Endothelial cell of umbilical vein (primary cell): ENCODE data around the gene EHMT1.

ENCODE experiments used
- EZH2 ChIP-seq: IDR thresholded peaks from 2 replicates; pipeline ENCODE4 v1.6.1; 2012; ENCODE audit warnings: borderline replicate concordance, low read depth, mild to moderate bottlenecking, moderate library complexity, low read length, inconsistent platforms; ENCODE audit not compliant: severe bottlenecking
- FOS ChIP-seq: IDR thresholded peaks from 2 replicates; pipeline ENCODE4 v1.6.1; 2011; ENCODE audit warnings: mild to moderate bottlenecking, low read length, moderate library complexity, borderline replicate concordance; ENCODE audit not compliant: insufficient read depth
- MYC ChIP-seq: IDR thresholded peaks from one replicate; pipeline ENCODE4 v1.6.1; 2011; ENCODE audit warnings: mild to moderate bottlenecking, low read depth, low read length
- TF ChIP-seq, protein P1 (sequence below), 2 donors: IDR thresholded peaks; 1 replicate in 1 of 2; 2 replicates in 1 of 2; pipeline ENCODE4 v1.5.1; 2011; ENCODE audit warnings: low read length in 2 of 2, mild to moderate bottlenecking in 2 of 2, moderate library complexity in 2 of 2, control low read depth in 1 of 2, inconsistent platforms in 1 of 2, low read depth in 1 of 2; ENCODE audit not compliant: insufficient read depth in 1 of 2; ENCODE audit errors: extremely low read depth in 1 of 2
- TF ChIP-seq, protein P2 (sequence below): IDR thresholded peaks from 2 replicates; pipeline ENCODE4 v1.6.1; 2011; ENCODE audit not compliant: insufficient read depth, insufficient read length

GRCh38 chr9:137688261-137688660 lies 69.5 kb downstream of the EHMT1 start:
- TF ChIP-seq, protein P1, sequence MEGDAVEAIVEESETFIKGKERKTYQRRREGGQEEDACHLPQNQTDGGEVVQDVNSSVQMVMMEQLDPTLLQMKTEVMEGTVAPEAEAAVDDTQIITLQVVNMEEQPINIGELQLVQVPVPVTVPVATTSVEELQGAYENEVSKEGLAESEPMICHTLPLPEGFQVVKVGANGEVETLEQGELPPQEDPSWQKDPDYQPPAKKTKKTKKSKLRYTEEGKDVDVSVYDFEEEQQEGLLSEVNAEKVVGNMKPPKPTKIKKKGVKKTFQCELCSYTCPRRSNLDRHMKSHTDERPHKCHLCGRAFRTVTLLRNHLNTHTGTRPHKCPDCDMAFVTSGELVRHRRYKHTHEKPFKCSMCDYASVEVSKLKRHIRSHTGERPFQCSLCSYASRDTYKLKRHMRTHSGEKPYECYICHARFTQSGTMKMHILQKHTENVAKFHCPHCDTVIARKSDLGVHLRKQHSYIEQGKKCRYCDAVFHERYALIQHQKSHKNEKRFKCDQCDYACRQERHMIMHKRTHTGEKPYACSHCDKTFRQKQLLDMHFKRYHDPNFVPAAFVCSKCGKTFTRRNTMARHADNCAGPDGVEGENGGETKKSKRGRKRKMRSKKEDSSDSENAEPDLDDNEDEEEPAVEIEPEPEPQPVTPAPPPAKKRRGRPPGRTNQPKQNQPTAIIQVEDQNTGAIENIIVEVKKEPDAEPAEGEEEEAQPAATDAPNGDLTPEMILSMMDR (IDR thresholded peaks at IDR 0.05; ENCODE audit: extremely low read depth in 1 of 2, insufficient read depth in 1 of 2, low read depth in 1 of 2, low read length in 2 of 2) = no peak
- TF ChIP-seq, protein P2, sequence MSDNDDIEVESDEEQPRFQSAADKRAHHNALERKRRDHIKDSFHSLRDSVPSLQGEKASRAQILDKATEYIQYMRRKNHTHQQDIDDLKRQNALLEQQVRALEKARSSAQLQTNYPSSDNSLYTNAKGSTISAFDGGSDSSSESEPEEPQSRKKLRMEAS = no peak
- TF ChIP-seq MYC (no peak), FOS (no peak), EZH2 (no peak)
